ENCODE data around the gene RBM14.
A peak's percentile ranks its signal among the peaks of the same experiment; 100 is the strongest.
"Not testable (repeated sequence)": the region's sequence is repeated elsewhere in the genome, so short reads cannot be mapped to it uniquely, and the experiment has no call there.

The RBM14 gene

GRCh38 chr11:66638177-66639065, 22.0 kb downstream of the RBM14 start, which contains the start of gene RBM4:
Gene RBM4, plus strand, starts transcription at chr11:66638703. Its CDS starts 1,009 bp downstream, at chr11:66639712.
- Mint-ChIP-seq H3K27ac (peak within 1 kb of the TSS; percentile 97), H3K27me3 (no peaks in the 10 kb centered on the region), H3K36me3 (peaks cover 29% of the 10 kb centered on the region)

GRCh38 chr11:66639066-66639813, 22.8 kb downstream of the RBM14 start:
- Mint-ChIP-seq H3K9me3 (ENCODE audit: low read depth) (no peaks in the 10 kb centered on the region), H3K27ac (peak overlapping the region; percentile 97), H3K4me3 (peak overlapping the region; percentile 97), H3K27me3 (no peaks in the 10 kb centered on the region), H3K36me3 (peaks cover 29% of the 10 kb centered on the region), H3K4me1 (ENCODE audit: low read depth) (peaks cover 74% of the 10 kb centered on the region)

More at GRCh38 chr11:66638177-66639065, 22.0 kb downstream of the RBM14 start, which contains the start of gene RBM4:
- no peaks in the 10 kb centered on the region for H3K9me3 Mint-ChIP-seq (ENCODE audit: low read depth)
- H3K4me3 Mint-ChIP-seq: peak within 1 kb of the TSS; percentile 97
- H3K4me1 Mint-ChIP-seq (ENCODE audit: low read depth): peaks cover 67% of the 10 kb centered on the region

GRCh38 chr11:66639814-66640340, 23.4 kb downstream of the RBM14 start:
- not testable (repeated sequence) for H3K9me3 Mint-ChIP-seq (ENCODE audit: low read depth); H3K27me3 Mint-ChIP-seq
- Mint-ChIP-seq H3K36me3 (peaks cover 27% of the 10 kb centered on the region), H3K4me3 (peak overlapping the region; percentile 97), H3K27ac (peak overlapping the region; percentile 97), H3K4me1 (ENCODE audit: low read depth) (peaks cover 75% of the 10 kb centered on the region)

- H3K4me3 Mint-ChIP-seq: peak overlapping the region; percentile 97
- no peaks in the 10 kb centered on the region for H3K9me3 Mint-ChIP-seq (ENCODE audit: low read depth)
- no peaks in the 10 kb centered on the region for H3K27me3 Mint-ChIP-seq
- peaks cover 40% of the 10 kb centered on the region for H3K36me3 Mint-ChIP-seq
- H3K4me1 Mint-ChIP-seq (ENCODE audit: low read depth): peaks cover 90% of the 10 kb centered on the region
- peak overlapping the region; percentile 79 for H3K27ac Mint-ChIP-seq
These were observed 25.4 kb downstream of the RBM14 start for GRCh38 chr11:66641834-66642233.

- Mint-ChIP-seq H3K4me3 (peak overlapping the region; percentile 97), H3K36me3 (peaks cover 47% of the 10 kb centered on the region), H3K27me3 (no peaks in the 10 kb centered on the region), H3K27ac (no peak overlapping the region), H3K4me1 (ENCODE audit: low read depth) (peaks cover 87% of the 10 kb centered on the region), H3K9me3 (ENCODE audit: low read depth) (no peaks in the 10 kb centered on the region)
These were observed 27.5 kb downstream of the RBM14 start for GRCh38 chr11:66643745-66644437.

- Mint-ChIP-seq H3K36me3 (peaks cover 35% of the 10 kb centered on the region), H3K4me3 (peak overlapping the region; percentile 97), H3K27ac (peak overlapping the region; percentile 79), H3K27me3 (no peaks in the 10 kb centered on the region), H3K9me3 (ENCODE audit: low read depth) (no peaks in the 10 kb centered on the region), H3K4me1 (ENCODE audit: low read depth) (peaks cover 79% of the 10 kb centered on the region)
These were observed 30.4 kb downstream of the RBM14 start for GRCh38 chr11:66646828-66647227.

GRCh38 chr11:66649903-66650302, 33.5 kb downstream of the RBM14 start:
- Mint-ChIP-seq H3K4me1 (ENCODE audit: low read depth) (peaks cover 62% of the 10 kb centered on the region), H3K9me3 (ENCODE audit: low read depth) (no peaks in the 10 kb centered on the region), H3K27me3 (no peaks in the 10 kb centered on the region), H3K4me3 (no peak overlapping the region), H3K36me3 (peaks cover 25% of the 10 kb centered on the region), H3K27ac (peak overlapping the region; percentile 64)

- no peaks in the 10 kb centered on the region for H3K9me3 Mint-ChIP-seq (ENCODE audit: low read depth)
- H3K4me1 Mint-ChIP-seq (ENCODE audit: low read depth): peaks cover 54% of the 10 kb centered on the region
- H3K27ac Mint-ChIP-seq: peak overlapping the region; percentile 24
- no peaks in the 10 kb centered on the region for H3K27me3 Mint-ChIP-seq
- H3K4me3 Mint-ChIP-seq: no peak overlapping the region
- H3K36me3 Mint-ChIP-seq: peaks cover 16% of the 10 kb centered on the region
These were observed 34.6 kb downstream of the RBM14 start for GRCh38 chr11:66651016-66651415.

GRCh38 chr11:66652651-66653050, 36.2 kb downstream of the RBM14 start:
- Mint-ChIP-seq H3K27me3 (no peaks in the 10 kb centered on the region), H3K27ac (peak overlapping the region; percentile 61), H3K4me1 (ENCODE audit: low read depth) (peaks cover 37% of the 10 kb centered on the region), H3K9me3 (ENCODE audit: low read depth) (no peaks in the 10 kb centered on the region), H3K36me3 (peaks cover 3% of the 10 kb centered on the region), H3K4me3 (no peak overlapping the region)

- Mint-ChIP-seq H3K27me3 (no peaks in the 10 kb centered on the region), H3K36me3 (peaks cover 3% of the 10 kb centered on the region), H3K27ac (peak overlapping the region; percentile 61), H3K9me3 (ENCODE audit: low read depth) (no peaks in the 10 kb centered on the region), H3K4me3 (no peak overlapping the region), H3K4me1 (ENCODE audit: low read depth) (peaks cover 37% of the 10 kb centered on the region)
These were observed 36.7 kb downstream of the RBM14 start for GRCh38 chr11:66653123-66653522.

GRCh38 chr11:66659763-66660162, 43.3 kb downstream of the RBM14 start:
- Mint-ChIP-seq H3K27me3 (no peaks in the 10 kb centered on the region), H3K9me3 (ENCODE audit: low read depth) (no peaks in the 10 kb centered on the region), H3K4me3 (no peak overlapping the region), H3K36me3 (peaks cover 4% of the 10 kb centered on the region), H3K27ac (peak overlapping the region; percentile 36), H3K4me1 (ENCODE audit: low read depth) (peaks cover 22% of the 10 kb centered on the region)

GRCh38 chr11:66663741-66664296, 47.4 kb downstream of the RBM14 start:
- Mint-ChIP-seq H3K27ac (peak overlapping the region; percentile 16), H3K27me3 (no peaks in the 10 kb centered on the region), H3K4me3 (no peak overlapping the region), H3K4me1 (ENCODE audit: low read depth) (peaks cover 35% of the 10 kb centered on the region), H3K9me3 (ENCODE audit: low read depth) (no peaks in the 10 kb centered on the region), H3K36me3 (peaks cover 6% of the 10 kb centered on the region)

GRCh38 chr11:66665369-66665768, 48.9 kb downstream of the RBM14 start:
- H3K36me3 Mint-ChIP-seq: peaks cover 2% of the 10 kb centered on the region
- H3K27me3 Mint-ChIP-seq: no peaks in the 10 kb centered on the region
- H3K27ac Mint-ChIP-seq: no peak overlapping the region
- no peak overlapping the region for H3K4me3 Mint-ChIP-seq
- no peaks in the 10 kb centered on the region for H3K9me3 Mint-ChIP-seq (ENCODE audit: low read depth)
- H3K4me1 Mint-ChIP-seq (ENCODE audit: low read depth): peaks cover 39% of the 10 kb centered on the region

- Mint-ChIP-seq H3K4me3 (no peak overlapping the region), H3K27me3 (no peaks in the 10 kb centered on the region), H3K9me3 (ENCODE audit: low read depth) (no peaks in the 10 kb centered on the region), H3K4me1 (ENCODE audit: low read depth) (peaks cover 38% of the 10 kb centered on the region), H3K36me3 (no peaks in the 10 kb centered on the region), H3K27ac (peak overlapping the region; percentile 68)
These were observed 54.4 kb downstream of the RBM14 start for GRCh38 chr11:66670816-66671215.

Measured in activated naive CD8-positive, alpha-beta T cell (primary cell).